ENCODE data around the gene CSTB. TPM values are rescaled to one million over a fixed set of nuclear protein-coding genes. Genes with fewer than 3 reads are reported as not detected.

Gene CSTB
- total and polyA plus RNA-seq, 2 of the 8 experiments (the other 6 are each of a cell fraction or from before 2014, with no cell fraction given): 53.8 to 64.1 TPM

GRCh38 chr21:43813656-43813980, 37.5 kb upstream of the CSTB start (continued):
- TF ChIP-seq NRF1 (IDR thresholded peaks at IDR 0.05; ENCODE audit: low read depth, low read length) (no peak), SRF (IDR thresholded peaks at IDR 0.05; ENCODE audit: low read depth, low read length) (no peak), CEBPB (IDR thresholded peaks at IDR 0.05; ENCODE audit: low read depth, low read length) (no peak), USF2 (IDR thresholded peaks at IDR 0.05; ENCODE audit: low read length) (no peak)
